H9 (cell line): ENCODE data around the gene CRABP2. TPM values are rescaled to one million over a fixed set of nuclear protein-coding genes. Genes with fewer than 3 reads are reported as not detected.

Experiments
- DNase-seq: peaks from one replicate; pipeline ENCODE4 v3.0.0-alpha.2; 2017
- H2AFZ ChIP-seq: one replicate; pipeline ENCODE4 v1.6.1; 2013; ENCODE audit warnings: mild to moderate bottlenecking, low read length, control low read depth, moderate library complexity
- H2AK5ac ChIP-seq: 2 replicates; pipeline ENCODE4 v1.6.1; 2013; ENCODE audit warnings: low read length, control low read depth, mixed read lengths; ENCODE audit not compliant: insufficient read length
- H2BK120ac ChIP-seq: one replicate; pipeline ENCODE4 v1.6.1; 2013; ENCODE audit warnings: low read depth, mild to moderate bottlenecking, low read length, control low read depth, inconsistent platforms; ENCODE audit not compliant: poor library complexity, severe bottlenecking
- H2BK12ac ChIP-seq: 2 replicates; pipeline ENCODE4 v1.6.1; 2013; ENCODE audit warnings: low read length, control low read depth, mixed read lengths, low read depth; ENCODE audit not compliant: insufficient read length
- H2BK15ac ChIP-seq: 2 replicates; pipeline ENCODE4 v1.6.1; 2013; ENCODE audit warnings: low read depth, low read length, control low read depth
- H2BK20ac ChIP-seq: one replicate; pipeline ENCODE4 v1.6.1; 2013; ENCODE audit warnings: low read depth, mild to moderate bottlenecking, low read length, control low read depth, inconsistent platforms; ENCODE audit not compliant: poor library complexity, severe bottlenecking
- H2BK5ac ChIP-seq: 2 replicates; pipeline ENCODE4 v1.6.1; 2013; ENCODE audit warnings: low read length, control low read depth, mixed read lengths; ENCODE audit not compliant: insufficient read length
- H3K14ac ChIP-seq: 2 replicates; pipeline ENCODE4 v1.6.1; 2013; ENCODE audit warnings: low read length, control low read depth; ENCODE audit not compliant: insufficient read depth
- H3K18ac ChIP-seq: 2 replicates; pipeline ENCODE4 v1.6.1; 2013; ENCODE audit warnings: low read depth, mild to moderate bottlenecking, mixed read lengths, low read length, control low read depth; ENCODE audit not compliant: insufficient read length
- H3K23ac ChIP-seq: 2 replicates; pipeline ENCODE4 v1.6.1; 2013; ENCODE audit warnings: low read length, control low read depth, mixed read lengths, low read depth; ENCODE audit not compliant: insufficient read length
- H3K23me2 ChIP-seq: 2 replicates; pipeline ENCODE4 v1.6.1; 2013; ENCODE audit warnings: low read depth, mild to moderate bottlenecking, mixed read lengths, low read length, control low read depth; ENCODE audit not compliant: insufficient read length, poor library complexity, severe bottlenecking
- H3K27ac ChIP-seq: 2 replicates; pipeline ENCODE4 v1.5.1; 2013; ENCODE audit warnings: low read length, control low read depth, mixed read lengths, low read depth; ENCODE audit not compliant: insufficient read length
- H3K27me3 ChIP-seq: 2 replicates; pipeline ENCODE4 v1.6.1; 2013; ENCODE audit warnings: low read length, control low read depth, inconsistent platforms; ENCODE audit not compliant: insufficient read depth
- H3K4ac ChIP-seq: 2 replicates; pipeline ENCODE4 v1.6.1; 2013; ENCODE audit warnings: low read depth, mild to moderate bottlenecking, control low read depth, inconsistent platforms, low read length, moderate library complexity
- H3K4me1 ChIP-seq: 2 replicates; pipeline ENCODE4 v1.6.1; 2013; ENCODE audit warnings: low read length, control low read depth, inconsistent platforms; ENCODE audit not compliant: insufficient read depth
- H3K4me2 ChIP-seq: 2 replicates; pipeline ENCODE4 v1.6.1; 2013; ENCODE audit warnings: low read length, control low read depth, mixed read lengths; ENCODE audit not compliant: insufficient read length, insufficient read depth
- H3K56ac ChIP-seq: 2 replicates; pipeline ENCODE4 v1.6.1; 2013; ENCODE audit warnings: low read depth, mild to moderate bottlenecking, mixed read lengths, low read length, control low read depth; ENCODE audit not compliant: insufficient read length
- H3K79me1 ChIP-seq: 2 replicates; pipeline ENCODE4 v1.6.1; 2013; ENCODE audit warnings: low read depth, mild to moderate bottlenecking, moderate library complexity, low read length, control low read depth, inconsistent platforms; ENCODE audit not compliant: insufficient read depth, poor library complexity, severe bottlenecking
- H3K79me2 ChIP-seq: 2 replicates; pipeline ENCODE4 v1.6.1; 2013; ENCODE audit warnings: low read length, control low read depth, inconsistent platforms; ENCODE audit not compliant: insufficient read depth
- H3K9ac ChIP-seq: 2 replicates; pipeline ENCODE4 v1.6.1; 2013; ENCODE audit warnings: low read length, control low read depth, mixed read lengths; ENCODE audit not compliant: insufficient read length; ENCODE audit errors: extremely low read depth
- H3K9me3 ChIP-seq: one replicate; pipeline ENCODE4 v1.6.1; 2013; ENCODE audit warnings: low read depth, low read length, inconsistent platforms; ENCODE audit not compliant: control insufficient read depth
- H3T11ph ChIP-seq: one replicate; pipeline ENCODE4 v1.6.1; 2013; ENCODE audit warnings: mild to moderate bottlenecking, low read length, control low read depth, inconsistent platforms
- H4K20me1 ChIP-seq: one replicate; pipeline ENCODE4 v1.6.1; 2013; ENCODE audit not compliant: control insufficient read depth, insufficient read length, insufficient read depth
- H4K5ac ChIP-seq: 2 replicates; pipeline ENCODE4 v1.6.1; 2013; ENCODE audit warnings: low read depth, mild to moderate bottlenecking, mixed read lengths, low read length, control low read depth; ENCODE audit not compliant: insufficient read length
- H4K8ac ChIP-seq: replicated peaks from 2 replicates; pipeline ENCODE4 v1.6.1; 2013; ENCODE audit warnings: low read length, control low read depth, mixed read lengths, low read depth; ENCODE audit not compliant: insufficient read length
- H4K91ac ChIP-seq: 2 replicates; pipeline ENCODE4 v1.6.1; 2013; ENCODE audit warnings: low read depth, mild to moderate bottlenecking, moderate library complexity, mixed read lengths, low read length, control low read depth; ENCODE audit not compliant: insufficient read length
- H3K27ac Mint-ChIP-seq, 3 experiments: 2 replicates in 2 of 3; 3 replicates in 1 of 3; pipeline ENCODE4 v1.8.0; 2020 to 2021; ENCODE audit warnings: mixed read lengths in 3 of 3, mild to moderate bottlenecking in 1 of 3, moderate library complexity in 1 of 3
- H3K27me3 Mint-ChIP-seq: 2 replicates; pipeline ENCODE4 v1.8.0; 2021; ENCODE audit warnings: low read depth, mild to moderate bottlenecking, moderate library complexity, mixed read lengths
- H3K36me3 Mint-ChIP-seq, 3 experiments: 2 replicates in 2 of 3; 3 replicates in 1 of 3; pipeline ENCODE4 v1.8.0; 2020 to 2021; ENCODE audit warnings: low read depth in 3 of 3, mixed read lengths in 3 of 3; ENCODE audit not compliant: insufficient read depth in 1 of 3
- H3K4me1 Mint-ChIP-seq, 2 experiments: 2 replicates each; pipeline ENCODE4 v1.8.0; 2020; ENCODE audit warnings: mixed read lengths in 2 of 2
- H3K4me3 Mint-ChIP-seq, 2 experiments: 2 replicates in 1 of 2; 3 replicates in 1 of 2; pipeline ENCODE4 v1.8.0; 2020 to 2021; ENCODE audit warnings: mild to moderate bottlenecking in 2 of 2, mixed read lengths in 2 of 2, moderate library complexity in 1 of 2
- H3K9me3 Mint-ChIP-seq, 2 experiments: 2 replicates in 1 of 2; 3 replicates in 1 of 2; pipeline ENCODE4 v1.8.0; 2020; ENCODE audit warnings: mild to moderate bottlenecking in 2 of 2, mixed read lengths in 2 of 2, moderate library complexity in 1 of 2
- WGBS: extraction: QIAGEN DNeasy Blood & Tissue Kit; methylation state at CpG from one replicate; pipeline ENCODE4 v1.1.7; 2013; ENCODE audit warnings: missing lambda C conversion rate, low lambda C conversion rate, mixed read lengths; ENCODE audit not compliant: insufficient read length; ENCODE audit errors: extremely low coverage; 5-methylcytosine and 5-hydroxymethylcytosine counted together
- total RNA-seq: library from RNA; stranded (reverse); gene quantifications from 2 replicates; pipeline ENCODE4 v1.2.1, GENCODE V29; 2021
- TF ChIP-seq, protein P1 (sequence below): fragments of 200-600 bp; sonication (generic); conservative IDR thresholded peaks from 3 replicates; pipeline ENCODE4 v1.8.0; 2021; ENCODE audit warnings: antibody characterized with exemption, mild to moderate bottlenecking

Gene CRABP2
- total RNA-seq, 1 experiment from 2014 or later: 184 TPM

DNA sequence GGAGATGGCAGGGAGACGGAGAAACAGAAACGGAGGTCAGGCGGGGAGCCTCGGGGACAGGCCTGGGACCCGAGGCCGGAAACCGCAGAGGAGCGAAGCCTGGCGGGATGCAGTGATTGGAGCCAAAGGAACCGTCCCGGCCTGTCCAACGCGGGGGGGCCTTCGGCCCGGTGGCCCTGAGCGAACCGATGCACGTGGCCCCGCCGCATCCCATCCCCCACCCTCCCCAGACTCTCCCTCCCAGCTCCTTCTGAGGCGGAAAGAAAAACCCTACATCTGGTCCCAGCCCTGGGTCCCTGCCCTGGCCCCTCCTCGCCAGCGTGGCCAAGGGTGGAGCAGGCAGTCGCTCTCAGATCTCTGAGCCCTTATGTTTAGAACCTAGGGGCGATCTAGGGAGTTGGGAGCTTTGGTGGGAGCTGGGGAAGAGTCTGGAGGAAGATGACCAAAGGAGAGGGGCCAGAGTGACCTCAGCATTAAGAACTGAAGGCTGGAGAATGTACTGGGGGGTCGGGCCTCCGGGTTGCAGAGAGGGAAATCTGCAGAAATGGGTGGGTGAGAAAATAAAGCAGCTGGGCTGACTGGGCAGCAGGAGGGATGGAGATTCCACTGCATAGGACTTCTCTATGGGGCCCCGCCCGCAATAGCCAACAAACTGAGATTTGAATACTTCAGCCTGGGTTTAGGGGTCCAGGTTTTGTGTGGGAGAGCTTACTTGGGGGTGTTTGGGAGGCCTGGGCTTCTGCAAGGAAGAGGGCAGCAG lies 1.5 kb upstream of the CRABP2 start:
- DNase-seq: peak; percentile 82
- H4K20me1 ChIP-seq: no peaks in the 10 kb centered on the region
- H3K56ac ChIP-seq: no peak overlapping the region
- no peak overlapping the region for H4K91ac ChIP-seq
- peaks cover 32% of the 10 kb centered on the region for H3K27me3 Mint-ChIP-seq
- H3K14ac ChIP-seq: peak overlapping the region; percentile 27; the same call in 1 of the 2 replicates
- H2BK12ac ChIP-seq: no peak overlapping the region
- no peak overlapping the region for H3T11ph ChIP-seq
- H3K23me2 ChIP-seq: peaks cover 39% of the 10 kb centered on the region
- no peak overlapping the region for H4K5ac ChIP-seq
- no peak overlapping the region for H2BK20ac ChIP-seq
- peaks cover 73 to 77% of the 10 kb centered on the region in 2 experiments for H3K4me1 Mint-ChIP-seq
- no peaks in the 10 kb centered on the region for H3K9me3 ChIP-seq
- H3K36me3 Mint-ChIP-seq: peaks cover 2 to 11% (median 5%) of the 10 kb centered on the region in 3 experiments; a peak in 6 of 7 replicates
- peak overlapping the region; percentile 74 to 91 for H3K4me3 Mint-ChIP-seq
- H4K8ac ChIP-seq: no peak overlapping the region
- peaks cover 3% of the 10 kb centered on the region; the same call in 1 of the 2 replicates for H3K27me3 ChIP-seq
- no peak overlapping the region for H2BK5ac ChIP-seq
- H3K9me3 Mint-ChIP-seq: no peaks in the 10 kb centered on the region; a peak in 1 of 5 replicates
- peak overlapping the region; percentile 3 for H3K9ac ChIP-seq
- no peak overlapping the region for H2AFZ ChIP-seq
- peak overlapping the region; percentile 83 for H3K4me2 ChIP-seq
- H2BK15ac ChIP-seq: no peak overlapping the region
- H2BK120ac ChIP-seq: no peak overlapping the region
- no peak overlapping the region for H3K4ac ChIP-seq
- H2AK5ac ChIP-seq: no peak overlapping the region
- H3K79me1 ChIP-seq: no peaks in the 10 kb centered on the region
- TF ChIP-seq, protein P1, sequence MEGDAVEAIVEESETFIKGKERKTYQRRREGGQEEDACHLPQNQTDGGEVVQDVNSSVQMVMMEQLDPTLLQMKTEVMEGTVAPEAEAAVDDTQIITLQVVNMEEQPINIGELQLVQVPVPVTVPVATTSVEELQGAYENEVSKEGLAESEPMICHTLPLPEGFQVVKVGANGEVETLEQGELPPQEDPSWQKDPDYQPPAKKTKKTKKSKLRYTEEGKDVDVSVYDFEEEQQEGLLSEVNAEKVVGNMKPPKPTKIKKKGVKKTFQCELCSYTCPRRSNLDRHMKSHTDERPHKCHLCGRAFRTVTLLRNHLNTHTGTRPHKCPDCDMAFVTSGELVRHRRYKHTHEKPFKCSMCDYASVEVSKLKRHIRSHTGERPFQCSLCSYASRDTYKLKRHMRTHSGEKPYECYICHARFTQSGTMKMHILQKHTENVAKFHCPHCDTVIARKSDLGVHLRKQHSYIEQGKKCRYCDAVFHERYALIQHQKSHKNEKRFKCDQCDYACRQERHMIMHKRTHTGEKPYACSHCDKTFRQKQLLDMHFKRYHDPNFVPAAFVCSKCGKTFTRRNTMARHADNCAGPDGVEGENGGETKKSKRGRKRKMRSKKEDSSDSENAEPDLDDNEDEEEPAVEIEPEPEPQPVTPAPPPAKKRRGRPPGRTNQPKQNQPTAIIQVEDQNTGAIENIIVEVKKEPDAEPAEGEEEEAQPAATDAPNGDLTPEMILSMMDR: no peak
- WGBS: no CpG with 5 or more reads among the region's 29 CpGs
- H3K79me2 ChIP-seq: no peaks in the 10 kb centered on the region
- H3K27ac Mint-ChIP-seq: peak overlapping the region; percentile 97 to 99 (median 98)
- H3K23ac ChIP-seq: no peak overlapping the region
- no peak overlapping the region for H3K27ac ChIP-seq
- peak overlapping the region; percentile 39 for H3K18ac ChIP-seq
- peaks cover 17% of the 10 kb centered on the region; the same call in 1 of the 2 replicates for H3K4me1 ChIP-seq
